GM19372 (cell line): Measurements from ENCODE around the gene WSCD1.

Experiments
- ATAC-seq: cut with Tn5 transposase; IDR thresholded peaks from one replicate; pipeline ENCODE4 v1.9.1; 2021; ENCODE audit warnings: mild to moderate bottlenecking, low read depth, moderate library complexity; ENCODE audit not compliant: unreplicated experiment

The WSCD1 gene

DNA sequence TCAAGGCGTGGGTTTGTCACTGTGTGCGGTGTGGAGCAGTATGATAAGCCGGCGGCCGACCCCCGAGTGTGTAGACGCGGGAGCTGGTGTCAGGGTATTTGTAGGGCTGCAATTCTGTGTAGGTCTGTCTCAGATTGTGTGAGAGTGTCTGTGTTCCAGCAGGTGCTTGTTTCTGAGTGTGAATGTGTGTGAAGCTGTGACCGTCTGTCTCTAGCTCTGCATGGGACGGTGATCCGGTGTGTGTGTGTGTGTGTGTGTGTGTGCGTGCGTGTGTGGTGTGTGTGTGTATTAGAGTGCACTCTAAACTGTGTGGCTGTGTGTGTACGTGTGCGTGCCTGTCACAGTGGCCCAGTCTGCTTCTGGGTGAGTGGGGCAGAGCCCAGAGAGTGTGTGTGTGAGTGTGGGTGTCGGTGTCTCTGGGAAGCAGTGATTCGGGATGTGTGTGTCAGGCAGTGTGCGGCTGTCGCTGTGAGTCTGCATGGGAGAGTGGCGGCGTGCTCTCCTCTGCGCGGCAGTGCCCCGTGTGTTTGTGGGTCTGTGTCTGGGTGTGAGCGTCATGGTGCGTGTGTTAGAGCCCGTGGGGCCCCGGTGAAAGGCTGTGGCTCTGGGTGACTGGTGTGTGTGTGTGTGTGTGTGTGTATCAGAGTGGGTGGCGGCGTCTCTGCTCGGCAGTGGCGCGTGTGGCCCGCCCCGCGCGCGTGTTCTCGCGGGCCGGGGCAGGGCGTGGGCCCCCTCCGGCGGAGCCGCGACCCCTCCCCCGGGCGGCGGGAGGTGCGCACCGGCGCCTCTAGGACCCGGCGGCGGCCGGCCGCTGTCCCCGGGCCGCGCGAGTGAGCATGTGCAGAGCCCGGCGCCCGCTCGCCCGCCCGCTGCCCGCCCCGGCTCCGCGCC lies at the start of gene WSCD1:
WSCD1 (plus strand) TSS at position 841 of the 891 bp plus-strand sequence. CDS start 10,280 bp downstream, outside the sequence.
- no peak for ATAC-seq

DNA sequence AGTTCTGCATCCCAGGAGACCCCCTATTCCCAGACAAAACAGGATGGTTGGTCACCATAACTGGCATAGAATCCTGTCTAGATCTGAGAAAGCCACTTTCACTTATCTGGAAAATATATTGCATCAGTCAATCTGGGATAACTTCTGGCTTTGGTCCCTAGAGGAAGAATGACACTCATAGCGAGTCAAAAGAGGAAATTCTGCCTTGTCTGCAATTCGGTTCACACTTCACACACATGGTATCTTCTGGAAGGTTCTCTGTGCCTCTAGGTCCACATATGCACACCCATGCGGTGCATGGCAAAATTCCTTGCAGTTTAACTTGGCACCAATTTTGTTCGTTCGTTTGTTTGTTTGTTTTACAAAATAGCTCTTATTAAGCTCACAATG lies 49.2 kb upstream of the WSCD1 start:
- no peak for ATAC-seq

GRCh38 chr17:6021627-6022026 lies 48.6 kb upstream of the WSCD1 start:
- no peak for ATAC-seq

DNA sequence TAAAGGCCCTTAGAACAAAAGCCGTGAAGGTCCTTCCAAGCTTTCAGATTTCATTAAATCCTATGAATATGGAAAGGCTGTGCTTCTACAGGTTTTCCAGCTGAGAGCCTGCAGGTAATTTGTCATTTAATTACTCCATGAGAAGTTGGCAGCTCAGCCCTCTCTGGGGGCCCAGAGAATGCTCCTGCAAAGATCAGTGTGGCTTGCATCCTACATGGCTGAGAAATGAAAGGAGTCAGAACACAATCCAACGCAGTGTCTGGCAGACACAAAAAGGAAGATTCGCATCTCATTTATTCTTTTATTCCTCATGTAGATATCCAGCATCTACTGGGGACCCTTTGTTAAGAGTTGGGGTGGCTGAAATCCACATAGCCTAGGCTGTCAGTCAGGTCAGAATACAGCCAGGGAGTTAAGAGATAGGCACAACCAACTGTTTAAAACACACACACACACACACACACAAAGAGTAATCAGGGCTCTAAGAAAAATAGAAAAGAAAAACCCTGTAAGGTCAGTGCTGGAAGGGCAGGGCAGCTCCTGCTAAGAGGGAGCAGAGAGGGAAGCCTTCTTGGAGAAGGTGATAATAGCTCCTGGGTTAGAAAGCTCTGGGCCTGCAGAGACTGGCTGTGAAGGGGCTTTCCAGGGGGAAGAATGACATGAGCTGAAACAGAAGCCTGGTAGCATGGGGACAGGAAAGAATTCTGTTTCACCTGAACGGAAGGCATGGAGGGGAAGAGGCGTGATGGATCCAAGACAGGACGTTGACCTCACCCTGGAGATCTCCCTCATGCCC lies 46.9 kb upstream of the WSCD1 start:
- ATAC-seq: no peak

DNA sequence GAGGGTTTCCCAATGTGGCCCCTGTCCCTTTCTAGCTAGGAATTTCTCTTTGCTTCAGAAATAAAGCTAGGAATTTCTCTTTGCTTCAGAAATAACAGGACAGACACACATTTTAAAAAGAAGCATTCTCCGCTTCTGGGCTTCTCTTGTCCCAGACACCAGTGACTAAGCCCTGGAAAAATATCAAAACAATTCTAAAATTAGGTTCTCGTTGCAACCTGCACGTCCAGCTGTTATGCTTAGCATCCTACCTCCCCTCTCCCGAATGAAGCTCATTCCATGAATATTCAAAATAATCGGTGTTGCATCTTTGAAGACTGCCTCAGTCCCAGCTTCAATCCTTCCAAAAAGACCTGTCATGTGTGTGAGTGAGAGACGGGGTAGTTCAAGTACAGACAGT lies 45.6 kb upstream of the WSCD1 start:
- ATAC-seq: no peak

GRCh38 chr17:6027342-6028024 lies 42.7 kb upstream of the WSCD1 start:
- ATAC-seq: no peak

GRCh38 chr17:6028294-6028693 lies 41.9 kb upstream of the WSCD1 start:
- ATAC-seq: no peak

GRCh38 chr17:6035801-6036394 lies 34.3 kb upstream of the WSCD1 start:
- no peak for ATAC-seq

DNA sequence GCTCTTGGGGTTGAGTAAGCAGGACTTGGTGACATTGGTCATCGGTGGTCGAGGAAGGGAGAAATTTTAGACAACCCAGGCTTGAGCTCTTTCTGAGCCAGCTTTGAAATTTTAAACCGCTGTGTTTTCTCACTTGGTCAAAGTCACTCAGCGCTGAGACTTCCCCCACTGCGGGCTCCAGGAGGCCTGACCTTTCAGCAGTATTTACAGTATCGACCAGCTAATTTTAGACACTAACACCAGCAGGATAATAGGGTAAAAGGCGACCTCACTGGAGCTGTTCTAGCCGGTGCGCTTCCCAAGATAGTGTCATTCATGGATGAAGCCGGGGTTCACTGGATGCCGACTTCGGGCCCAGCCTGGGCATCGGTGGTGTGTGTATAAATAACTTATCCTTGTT lies 29.7 kb upstream of the WSCD1 start:
- no peak for ATAC-seq

DNA sequence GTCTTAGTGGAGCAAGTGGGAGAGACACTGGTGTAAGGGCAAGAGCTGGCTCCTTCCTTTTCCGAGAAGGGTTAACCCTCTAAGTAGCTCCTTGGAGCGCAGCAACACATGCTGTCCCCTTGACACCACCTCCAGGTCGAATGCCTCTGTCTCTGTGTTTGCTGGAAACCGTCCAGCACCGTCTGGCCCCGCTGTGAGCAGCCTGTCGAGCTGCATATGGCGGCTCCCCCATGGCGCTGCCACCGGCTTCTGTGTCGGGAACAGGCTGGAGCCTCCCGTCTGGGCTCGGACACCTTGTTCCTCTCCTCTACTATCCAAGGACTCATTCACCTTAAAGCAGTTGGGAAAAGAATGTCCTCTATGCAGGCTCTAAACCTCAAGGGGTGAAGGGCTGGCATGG lies 28.9 kb upstream of the WSCD1 start:
- ATAC-seq: no peak

DNA sequence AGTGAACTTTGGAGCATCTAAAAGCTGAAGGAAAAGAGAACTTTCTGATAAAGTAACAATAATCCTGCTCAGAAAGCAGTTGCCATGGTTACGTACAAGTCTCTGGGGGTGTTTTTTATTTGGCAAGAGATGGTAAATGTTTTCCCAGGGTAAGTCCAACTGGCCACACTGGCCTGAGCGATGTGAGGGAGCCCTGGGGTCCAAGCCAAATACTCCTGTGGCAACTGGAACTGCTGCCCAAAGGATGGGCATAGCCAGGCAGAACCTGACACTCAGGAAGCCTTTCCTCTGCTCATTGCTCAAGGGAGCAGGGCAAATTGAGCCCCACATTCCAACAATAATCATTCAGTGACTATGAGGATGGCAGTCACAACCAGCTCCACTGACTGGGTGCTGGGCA lies 26.8 kb upstream of the WSCD1 start:
- ATAC-seq: no peak

DNA sequence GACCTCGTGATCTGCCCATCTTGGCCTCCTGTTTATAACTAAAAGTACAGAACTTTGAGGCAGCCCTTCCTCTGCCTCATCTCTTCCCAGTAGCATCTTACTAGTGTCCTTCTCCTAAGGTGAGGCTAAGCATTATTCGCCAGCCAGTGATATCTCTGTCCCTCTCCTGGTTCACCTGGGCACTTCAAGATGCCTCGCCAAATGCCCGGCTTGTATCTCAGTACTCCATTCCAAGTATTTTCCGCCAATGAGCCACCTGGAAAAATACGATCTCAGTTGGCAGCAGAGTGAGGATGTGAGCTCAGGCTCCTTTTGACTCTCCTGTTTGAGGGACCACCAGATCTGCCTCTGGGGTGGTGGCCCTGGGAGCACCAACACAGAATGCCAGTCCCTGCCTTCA lies 25.9 kb upstream of the WSCD1 start:
- no peak for ATAC-seq

GRCh38 chr17:6045621-6046357 lies 24.4 kb upstream of the WSCD1 start:
- ATAC-seq: no peak

DNA sequence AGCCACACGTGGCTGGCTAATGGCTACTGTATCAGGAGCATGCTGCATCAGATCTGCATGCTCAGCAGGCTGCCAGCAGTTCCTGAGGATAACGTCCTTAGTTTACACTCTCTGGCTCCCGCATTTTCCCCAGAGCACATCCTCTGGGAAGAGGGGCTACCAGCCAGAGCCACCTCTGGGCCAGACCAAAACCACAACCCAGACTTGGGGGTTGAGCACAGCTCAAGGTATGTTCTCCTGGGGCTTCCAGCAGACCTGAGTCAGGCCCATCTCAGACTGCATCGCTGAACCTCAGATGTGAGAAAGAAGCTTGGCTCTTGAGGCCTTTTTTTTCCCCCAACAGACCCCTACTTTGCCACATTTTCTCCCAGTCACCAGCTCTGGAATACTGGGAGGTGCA lies 23.7 kb upstream of the WSCD1 start:
- ATAC-seq: no peak

DNA sequence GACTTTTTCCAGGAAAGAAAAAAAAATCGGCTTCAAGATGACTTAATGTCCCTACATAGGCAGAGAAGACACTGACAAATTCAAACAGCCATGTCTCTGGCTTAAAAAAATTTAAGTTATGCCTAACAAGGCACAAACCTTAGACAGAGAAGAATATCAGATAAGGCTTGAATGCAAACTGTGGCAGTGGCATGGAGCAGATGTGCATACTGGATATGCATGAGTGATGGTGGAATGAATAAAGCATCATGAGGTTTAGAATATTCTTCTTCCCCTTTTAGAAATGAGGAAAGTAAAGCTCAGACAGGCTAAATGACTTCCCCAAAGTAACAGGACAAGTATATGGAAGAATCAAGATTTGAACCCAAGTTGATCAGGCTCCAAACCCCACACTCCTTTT lies 23.2 kb upstream of the WSCD1 start:
- no peak for ATAC-seq

DNA sequence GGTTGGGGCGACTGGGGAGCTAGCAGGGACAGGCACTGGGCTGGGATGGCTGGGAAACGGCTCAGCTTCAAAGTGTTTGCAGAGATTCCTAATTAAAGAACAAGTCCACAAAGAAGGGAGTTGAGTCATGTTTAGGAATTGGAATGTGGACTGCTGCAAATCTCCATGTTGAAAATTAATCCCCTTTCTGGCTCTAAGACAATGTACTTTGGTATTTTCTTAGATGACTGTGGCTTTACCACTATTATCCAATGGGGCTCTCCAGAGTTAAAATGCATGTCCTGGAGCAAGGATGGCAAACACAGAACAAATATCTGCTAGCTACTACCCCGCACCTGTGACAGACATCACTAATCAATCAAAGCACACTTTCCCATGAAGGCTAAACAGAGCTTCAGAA lies 22.2 kb upstream of the WSCD1 start:
- no peak for ATAC-seq

DNA sequence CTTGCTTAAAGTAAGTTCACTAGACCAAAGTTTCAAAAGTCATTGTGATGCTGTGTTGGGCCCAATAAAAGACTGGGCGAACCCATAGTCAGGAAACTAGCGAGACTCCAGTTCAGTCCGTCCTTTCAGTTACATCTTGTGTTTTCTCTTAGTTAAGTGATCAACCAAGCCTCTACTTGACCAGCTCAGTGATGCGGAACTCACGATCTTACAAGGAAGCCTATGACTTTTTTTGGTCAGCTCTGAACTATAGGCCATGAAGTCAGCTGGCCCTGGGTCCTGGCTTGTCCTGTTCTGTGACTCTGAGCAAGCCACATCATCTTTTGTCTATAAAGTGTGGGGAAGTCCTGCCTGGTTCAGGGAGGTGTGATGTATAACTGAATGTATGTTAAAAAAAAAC lies 21.7 kb upstream of the WSCD1 start:
- no peak for ATAC-seq

DNA sequence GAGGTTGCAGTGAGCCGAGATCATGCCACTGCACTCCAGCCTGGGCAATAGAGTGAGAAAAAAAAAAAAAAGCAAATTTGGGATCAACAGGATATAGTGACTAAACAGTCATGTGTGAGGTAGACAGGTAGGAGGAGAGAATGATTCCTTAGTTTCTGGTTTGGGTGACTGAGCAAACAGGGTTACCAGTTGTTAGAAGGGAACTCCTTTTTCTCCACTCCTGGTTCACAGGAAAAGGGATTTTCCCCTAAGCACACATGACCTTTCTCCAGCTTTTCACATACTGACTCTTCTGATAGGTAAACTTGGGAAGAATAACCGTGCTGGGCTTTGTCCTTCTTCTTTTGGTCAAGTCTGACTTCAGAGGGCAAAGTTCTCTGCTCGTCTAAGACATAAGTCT lies 17.3 kb upstream of the WSCD1 start:
- ATAC-seq: no peak

- no peak for ATAC-seq
Measured at GRCh38 chr17:6054372-6054771, 15.8 kb upstream of the WSCD1 start.

GRCh38 chr17:6056104-6056503 lies 14.1 kb upstream of the WSCD1 start:
- ATAC-seq: no peak
